ENCODE results near the gene CBFA2T3.

The CBFA2T3 gene

DNA sequence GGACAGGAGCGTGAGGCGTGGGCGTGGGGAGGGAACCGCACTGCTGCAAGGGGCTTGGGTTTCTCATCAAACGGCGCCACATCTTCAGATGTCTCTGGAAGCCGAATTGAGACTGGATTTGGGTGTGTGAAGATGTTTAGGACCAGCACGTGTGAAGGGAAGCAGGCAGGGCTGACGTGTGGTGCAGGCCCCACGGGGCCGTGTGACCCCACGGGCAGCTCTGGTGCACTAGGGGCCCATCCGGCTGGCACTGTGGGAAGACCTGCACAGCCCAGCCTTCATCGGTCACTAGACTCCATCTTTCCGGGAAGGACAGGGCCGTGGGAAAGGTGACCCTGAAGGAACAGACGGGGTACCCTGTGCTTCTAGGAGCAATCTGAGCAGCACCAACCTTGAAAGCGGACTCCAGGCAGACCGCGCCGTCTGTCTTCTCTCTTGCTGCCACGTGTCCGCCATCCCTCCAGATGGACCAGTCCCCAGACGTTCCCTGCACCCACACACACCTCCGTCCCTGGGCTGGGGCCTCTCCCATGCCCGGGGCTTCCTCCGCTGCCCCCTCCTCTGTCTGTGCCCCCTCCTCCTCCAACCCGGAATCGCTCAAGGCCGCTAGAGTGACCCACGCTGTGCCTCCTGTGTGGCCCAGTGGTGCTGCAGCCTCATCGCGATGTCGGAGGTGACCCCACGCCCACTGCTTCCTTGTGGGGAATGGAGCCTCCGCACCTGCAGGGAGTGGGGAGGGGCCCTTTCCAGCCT is 23.4 kb upstream of the CBFA2T3 start:
- no peak for DNase-seq (ENCODE audit: insufficient read length, low spot score)
- FAIRE-seq = no peak

DNA sequence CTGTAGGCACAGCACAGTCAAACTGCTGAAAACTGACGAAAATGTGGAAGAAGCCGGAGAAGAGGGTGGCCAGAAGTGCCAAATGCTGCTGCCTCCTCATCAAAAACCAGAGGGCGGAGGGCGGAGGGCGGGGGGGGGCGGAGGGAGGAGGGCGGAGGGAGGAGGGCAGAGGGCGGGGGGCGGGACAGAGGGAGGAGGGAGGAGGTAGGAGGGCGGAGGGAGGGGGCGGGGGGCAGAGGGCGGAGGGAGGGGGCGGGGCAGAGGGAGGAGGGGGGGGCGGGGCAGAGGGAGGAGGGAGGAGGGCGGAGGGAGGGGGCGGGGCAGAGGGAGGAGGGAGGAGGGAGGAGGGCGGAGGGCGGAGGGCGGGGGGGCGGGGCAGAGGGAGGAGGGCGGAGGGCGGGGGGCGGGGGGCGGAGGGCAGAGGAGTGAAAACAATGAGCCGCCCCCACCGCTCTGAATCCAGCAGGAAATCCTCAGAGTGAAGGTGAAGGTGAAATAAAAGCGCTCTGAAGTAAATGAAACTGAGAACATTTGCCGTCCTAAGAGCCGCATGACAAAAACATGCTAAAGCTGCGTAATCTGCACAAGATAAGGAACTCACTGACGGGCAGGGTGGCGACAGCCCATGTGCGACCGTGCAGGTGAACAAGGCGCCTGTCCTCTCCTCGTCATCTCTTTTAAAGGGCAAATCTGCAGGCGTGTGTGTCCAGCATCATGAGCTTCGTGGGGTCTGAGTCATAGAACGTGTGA is 22.6 kb upstream of the CBFA2T3 start:
- no peak for DNase-seq (ENCODE audit: insufficient read length, low spot score)
- no peak for FAIRE-seq

DNA sequence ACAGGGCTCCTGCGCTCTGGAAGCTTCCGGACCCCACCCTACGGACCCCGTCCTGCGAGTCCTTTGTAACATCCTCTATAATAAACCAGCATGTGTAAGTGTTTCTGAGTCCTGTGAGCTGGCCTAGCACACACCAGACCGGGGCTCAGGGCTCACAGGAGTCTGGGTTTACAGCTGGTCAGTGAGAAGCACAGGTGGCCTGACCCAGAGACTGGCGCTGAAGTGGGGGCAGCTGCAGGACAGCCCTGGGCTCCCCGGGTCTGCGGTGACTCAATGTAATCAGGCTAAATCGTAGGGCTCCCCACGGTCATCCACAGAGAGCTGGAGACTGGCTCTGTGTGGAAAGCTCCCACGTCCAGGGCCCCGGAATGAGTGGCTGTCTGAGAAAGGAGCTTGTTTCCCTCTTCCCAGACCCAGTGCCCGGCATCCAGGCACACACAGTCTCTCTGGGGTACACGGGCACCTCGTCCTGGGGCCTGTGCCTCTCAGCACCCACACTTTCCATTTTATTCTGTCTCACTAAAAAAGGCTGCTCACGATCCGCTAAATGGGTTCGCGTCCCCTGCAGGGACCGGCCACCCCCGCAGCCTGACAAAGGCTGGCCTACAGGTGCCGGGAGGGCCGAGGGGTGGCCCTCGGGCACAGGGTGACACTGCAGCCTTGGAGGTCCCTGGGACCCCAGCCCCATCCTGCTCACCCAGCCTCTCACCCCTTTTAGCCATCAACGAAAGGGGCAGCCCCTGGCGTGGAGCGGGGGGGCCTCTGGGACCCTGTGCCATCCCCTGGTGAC is 18.9 kb upstream of the CBFA2T3 start:
- DNase-seq (ENCODE audit: insufficient read length, low spot score) = no peak
- no peak for FAIRE-seq

DNA sequence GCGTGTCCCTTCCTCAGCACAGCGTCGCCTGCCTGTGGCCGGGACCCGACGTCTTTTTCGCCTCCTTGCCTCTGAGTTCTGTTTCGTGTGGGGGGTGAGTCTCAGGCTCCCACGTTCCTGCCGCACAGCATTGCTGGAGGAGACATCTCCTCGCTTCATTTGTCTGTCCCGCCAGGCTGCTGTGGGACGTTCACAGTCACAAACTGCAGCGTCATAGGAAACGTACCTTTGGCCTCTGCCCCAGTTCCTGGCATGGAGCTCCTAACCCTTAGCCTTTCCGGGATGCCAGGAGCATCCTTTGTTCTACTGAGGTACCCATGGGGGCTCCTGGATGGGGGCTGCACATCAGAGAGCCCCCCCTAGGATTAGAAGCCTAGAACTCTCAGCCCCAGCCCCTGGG is 18.2 kb upstream of the CBFA2T3 start:
- FAIRE-seq (no peak), DNase-seq (ENCODE audit: insufficient read length, low spot score) (no peak)

DNA sequence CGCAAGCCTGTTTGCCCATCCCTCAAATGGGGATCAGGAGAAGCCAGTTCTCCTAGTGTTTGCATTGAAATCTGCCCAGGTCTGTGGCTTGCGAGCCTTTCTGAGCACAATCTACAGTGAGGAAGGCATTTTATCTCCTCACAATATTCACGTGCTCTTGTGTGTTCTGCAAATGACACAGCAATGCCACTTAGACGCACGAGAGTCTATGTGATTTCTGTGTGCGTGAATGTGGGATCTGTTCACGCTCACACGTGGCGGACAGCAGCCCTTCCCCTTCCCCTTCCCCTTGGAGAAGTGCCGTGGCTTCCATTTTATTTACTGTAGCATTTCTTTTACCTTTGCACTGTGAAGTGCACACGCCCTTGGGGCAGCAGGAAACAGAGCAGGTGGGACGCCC is 17.7 kb upstream of the CBFA2T3 start:
- no peak for DNase-seq (ENCODE audit: insufficient read length, low spot score)
- FAIRE-seq = no peak

DNA sequence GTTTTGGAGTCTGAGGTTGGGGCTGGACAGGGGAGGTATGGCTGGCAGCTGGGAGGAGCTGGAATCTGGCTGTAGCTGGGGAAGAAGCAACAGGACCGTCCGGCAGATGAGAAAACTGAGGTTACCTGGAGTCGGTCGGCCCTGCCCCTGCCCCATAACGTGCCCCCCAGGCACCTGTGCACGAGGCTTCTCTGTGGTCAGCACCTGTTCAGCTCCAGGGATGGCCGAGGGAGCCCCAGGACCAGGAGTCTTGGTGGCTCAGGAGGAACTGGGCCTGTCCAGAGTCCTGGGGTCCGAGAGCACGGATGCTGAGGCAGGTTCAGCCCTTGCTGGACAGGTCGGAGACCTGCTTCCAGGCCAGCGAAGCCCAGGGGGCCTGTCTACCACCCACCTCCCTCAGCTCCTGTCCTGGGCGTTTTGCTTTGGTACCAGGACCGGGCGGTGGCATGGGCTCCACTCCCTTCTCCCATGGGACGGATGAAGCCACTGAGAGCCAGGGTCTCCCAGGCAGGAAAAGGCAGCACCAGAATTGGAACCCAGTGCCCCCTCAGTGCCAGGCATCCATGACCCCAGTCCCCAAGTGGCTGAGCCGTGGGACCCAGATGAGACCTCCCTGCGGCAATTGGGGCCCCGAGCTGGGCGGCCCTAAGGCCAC is 17.1 kb upstream of the CBFA2T3 start:
- no peak for FAIRE-seq

DNA sequence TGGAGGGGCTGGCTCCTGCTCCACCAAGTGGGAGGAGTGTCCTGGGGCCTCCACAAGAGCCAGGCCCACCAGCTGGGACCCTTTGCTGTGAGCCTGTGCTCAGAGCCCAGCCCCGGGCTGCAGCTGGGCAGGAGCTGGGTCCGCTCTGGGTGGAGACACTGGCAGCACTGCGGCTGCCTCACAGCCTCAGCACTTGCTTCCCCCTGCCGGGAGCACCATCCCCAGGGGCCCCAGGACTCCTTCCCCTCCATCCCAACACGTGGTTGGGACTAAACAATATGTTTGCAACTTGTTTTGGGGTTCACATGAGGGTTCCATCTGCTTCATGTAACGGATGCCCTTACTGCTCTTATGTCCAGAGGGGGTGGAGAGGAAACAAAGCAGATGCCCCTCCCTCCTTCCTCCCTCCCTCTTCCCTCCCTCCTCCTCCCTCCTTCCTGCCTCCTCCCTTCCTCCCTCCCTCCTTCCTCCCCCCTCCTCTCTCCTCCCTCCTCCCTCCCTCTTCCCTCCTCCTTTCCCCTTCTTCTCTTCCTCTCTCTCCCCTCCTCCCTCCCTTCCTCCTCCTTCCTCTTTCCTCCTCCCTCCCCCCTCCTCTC is 16.3 kb upstream of the CBFA2T3 start:
- DNase-seq (ENCODE audit: insufficient read length, low spot score) (no peak), FAIRE-seq (no peak)

More for the DNA sequence above, 17.1 kb upstream of the CBFA2T3 start:
- no peak for DNase-seq (ENCODE audit: insufficient read length, low spot score)

DNA sequence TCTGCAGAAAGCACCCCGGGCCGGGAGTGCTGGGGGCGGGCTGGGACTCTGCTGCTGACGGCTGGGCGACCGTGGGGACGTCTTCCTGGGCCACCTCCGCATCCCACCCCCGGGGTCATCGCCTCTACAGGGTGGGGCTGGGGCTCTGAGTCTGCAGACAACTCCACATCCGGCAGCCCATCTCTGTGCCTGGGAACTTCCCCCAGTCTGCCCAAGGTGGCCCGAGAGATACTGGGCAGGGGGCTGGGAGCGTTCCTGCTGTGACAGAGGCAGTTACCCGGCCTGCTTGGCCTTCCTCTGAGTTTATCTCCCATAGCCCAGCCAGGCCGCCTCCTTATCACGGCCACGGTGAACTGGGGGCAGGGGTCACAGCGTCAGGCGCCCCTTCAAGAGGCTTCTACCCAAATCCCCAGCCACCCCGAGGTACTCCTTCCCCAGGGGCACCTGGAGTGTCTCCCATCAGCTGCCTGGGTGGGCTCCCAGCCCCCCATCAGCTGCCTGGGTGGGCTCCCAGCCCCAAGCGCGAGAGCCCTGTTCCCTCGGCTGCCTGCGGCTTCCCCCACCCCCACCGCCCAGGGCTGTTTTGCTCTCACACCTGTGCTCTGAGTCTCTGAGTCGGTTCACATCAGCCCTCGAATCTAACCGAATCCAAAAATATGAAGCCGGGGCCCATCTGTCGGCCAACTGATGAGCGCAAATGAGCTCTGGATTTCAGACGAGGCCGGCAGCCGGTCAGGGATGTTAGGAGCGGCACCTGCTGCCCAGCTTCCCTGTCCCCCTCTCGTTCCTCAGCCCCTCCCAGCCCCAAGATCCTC is 15.6 kb upstream of the CBFA2T3 start:
- no peak for FAIRE-seq
- no peak for DNase-seq (ENCODE audit: insufficient read length, low spot score)

DNA sequence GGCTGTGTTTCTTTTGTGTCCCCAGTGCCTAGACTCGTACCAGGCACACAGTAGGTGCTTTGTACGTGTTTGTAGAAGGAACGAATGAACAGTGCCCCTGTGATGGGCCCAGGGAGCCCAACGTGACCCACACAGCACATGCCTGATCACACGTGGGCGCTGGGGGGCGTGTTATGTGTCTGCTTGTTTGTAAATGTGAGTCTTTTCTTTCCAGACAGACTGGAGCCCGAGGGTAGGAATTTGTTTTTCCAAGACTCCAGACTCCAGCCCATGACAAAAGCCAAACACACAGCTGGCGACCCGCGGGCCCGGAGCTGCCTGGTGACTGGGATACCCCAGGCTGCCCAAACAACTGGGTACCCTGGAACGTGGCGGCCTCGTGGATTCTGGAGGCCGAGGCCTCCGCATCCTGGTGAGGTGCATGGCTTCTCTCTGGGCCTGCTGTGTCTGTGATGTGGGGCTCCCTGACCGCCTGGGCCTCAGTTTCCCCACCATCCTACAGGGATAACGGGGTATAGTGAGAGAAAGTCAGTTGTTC is 14.9 kb upstream of the CBFA2T3 start:
- no peak for DNase-seq (ENCODE audit: insufficient read length, low spot score)
- no peak for FAIRE-seq

DNA sequence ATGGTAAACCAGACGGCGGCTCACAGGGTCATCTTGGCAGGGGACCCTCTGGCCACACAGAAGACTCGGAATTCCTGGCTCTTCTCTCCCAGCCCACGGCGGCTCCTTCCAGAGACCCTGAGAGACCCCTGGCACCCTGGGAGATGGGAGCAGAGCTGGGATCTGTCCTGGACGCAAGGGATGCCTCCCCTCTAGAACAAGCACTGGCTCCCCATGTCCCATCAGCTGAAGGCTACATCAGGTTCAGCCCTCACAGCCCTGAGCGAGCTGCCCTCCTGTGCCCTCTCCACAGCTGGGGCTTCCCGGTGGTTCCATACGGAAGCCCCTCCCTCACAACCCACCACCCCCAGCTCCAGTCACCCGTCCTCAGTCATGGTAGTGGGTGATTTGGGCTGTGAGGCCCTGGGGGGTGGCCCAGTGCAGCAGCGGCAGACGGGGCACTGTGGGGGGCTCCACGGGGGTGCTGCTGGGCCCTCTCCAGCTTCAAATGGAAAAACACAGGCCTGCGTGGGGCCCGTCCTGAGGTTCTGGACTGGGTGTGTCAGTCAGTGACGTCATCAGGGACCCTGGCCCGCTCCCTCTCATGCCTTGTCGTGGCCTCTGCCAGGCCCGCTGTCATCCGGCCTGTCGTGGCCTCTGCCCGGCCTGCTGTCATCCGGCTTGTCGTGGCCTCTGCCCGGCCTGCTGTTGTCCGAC is 13.0 kb upstream of the CBFA2T3 start:
- FAIRE-seq (no peak), DNase-seq (ENCODE audit: insufficient read length, low spot score) (no peak)

DNA sequence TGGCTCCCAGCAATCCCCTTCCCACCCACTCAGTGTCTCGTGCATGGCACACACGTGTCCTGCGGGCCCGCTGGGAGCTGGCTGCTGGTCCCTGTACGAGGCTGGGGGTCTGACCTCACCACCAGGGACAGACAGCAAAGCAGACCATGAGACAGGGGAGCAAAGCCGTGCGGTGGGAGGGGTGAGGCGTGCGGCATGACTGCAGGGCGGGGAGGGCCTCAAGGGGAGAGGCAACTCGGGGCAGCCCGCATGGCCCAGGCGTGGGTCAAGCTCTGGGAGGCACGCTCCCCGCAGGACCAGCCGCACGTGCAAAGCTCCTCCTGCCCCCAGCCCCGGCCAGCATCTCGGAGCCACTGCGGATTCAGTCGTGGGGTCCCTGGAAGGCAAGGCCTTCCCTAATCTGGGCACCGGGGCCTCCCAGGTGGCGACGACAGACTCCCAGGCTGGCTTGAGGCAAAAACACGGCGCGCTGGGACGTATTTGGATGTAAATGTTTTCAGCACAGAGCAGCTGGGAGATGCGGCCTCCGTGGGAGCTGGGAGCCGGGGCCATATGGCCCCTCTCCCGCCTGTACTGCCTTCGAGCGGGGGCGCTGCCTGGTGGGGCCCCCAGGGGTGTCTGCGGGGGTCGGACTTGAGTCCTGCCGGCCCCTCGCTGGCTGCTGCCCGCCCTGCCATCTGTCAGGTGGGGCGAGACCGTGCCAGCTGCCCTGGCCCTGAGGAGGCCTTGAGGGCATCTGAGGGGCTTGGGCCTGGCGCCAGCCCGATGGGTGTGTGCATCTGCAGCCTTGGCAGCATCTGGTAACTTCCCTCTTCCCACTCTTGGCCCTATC is 12.2 kb upstream of the CBFA2T3 start:
- no peak for DNase-seq (ENCODE audit: insufficient read length, low spot score)

DNA sequence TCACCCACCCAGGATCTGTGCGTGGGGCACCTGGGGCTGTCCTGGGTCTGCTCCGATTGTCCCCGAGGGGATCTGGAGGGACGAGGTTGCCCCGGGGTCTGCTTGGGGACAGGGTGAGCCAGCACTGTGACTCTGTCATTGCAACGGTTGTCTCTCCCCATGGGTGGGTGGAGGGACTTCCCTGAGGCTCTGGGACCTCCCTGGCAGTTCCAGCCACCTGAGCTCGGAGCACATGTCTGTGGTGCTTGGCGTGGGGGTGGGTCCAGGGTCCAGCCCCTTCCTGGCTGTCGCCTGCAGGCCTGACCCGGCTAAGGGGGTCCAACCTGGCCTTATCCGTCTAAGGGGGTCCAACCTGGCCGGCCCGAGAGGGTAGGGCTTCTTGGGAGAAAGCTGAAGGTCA is 8.5 kb upstream of the CBFA2T3 start:
- FAIRE-seq (no peak), DNase-seq (ENCODE audit: insufficient read length, low spot score) (no peak)

More for the DNA sequence above, 12.2 kb upstream of the CBFA2T3 start:
- FAIRE-seq = no peak

DNA sequence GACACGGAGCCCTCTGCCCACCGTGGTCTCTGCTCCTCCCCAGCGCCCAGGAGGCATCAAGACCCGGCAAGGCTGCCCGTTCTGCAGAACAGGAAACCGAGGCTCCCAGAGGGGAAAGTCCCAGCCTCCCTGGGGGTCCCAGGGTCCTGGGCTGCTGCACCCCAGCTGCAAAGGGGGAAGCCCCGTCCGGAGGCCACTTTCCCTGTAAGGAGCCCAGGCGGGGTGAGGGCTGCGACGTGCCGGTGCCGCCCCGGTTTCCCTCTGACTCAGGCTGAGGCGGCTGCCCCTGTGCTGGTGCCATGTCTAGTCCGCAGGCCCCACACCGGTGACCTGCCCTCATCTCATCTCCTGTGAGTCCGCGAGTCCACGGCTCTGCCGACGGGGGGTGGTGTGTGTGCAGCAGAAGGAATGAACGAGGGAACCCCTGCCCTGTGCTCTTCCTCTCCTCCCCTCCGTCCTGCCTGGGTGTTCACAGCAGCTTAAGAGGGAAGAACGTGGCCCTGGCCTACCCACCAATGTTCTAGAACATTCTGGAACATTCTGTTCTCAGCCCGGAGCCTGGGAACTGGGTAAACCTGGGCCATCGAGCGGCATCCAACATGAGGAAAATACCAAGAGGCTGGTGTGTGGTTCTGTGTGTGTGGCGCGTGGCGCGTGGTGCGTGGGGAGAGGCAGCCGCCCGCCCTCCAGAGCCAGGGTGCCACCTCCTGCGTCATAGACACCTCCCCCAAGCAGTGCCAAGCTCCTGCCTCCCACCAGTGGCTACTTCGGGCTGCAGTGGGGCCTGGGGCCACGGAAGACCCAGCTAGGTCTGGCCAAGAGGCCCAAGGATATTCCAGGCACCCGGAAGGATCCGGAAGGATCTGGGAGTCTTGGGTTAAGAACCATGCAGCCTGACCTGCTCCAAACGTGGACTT is 7.0 kb upstream of the CBFA2T3 start:
- FAIRE-seq (no peak), DNase-seq (ENCODE audit: insufficient read length, low spot score) (no peak)

DNA sequence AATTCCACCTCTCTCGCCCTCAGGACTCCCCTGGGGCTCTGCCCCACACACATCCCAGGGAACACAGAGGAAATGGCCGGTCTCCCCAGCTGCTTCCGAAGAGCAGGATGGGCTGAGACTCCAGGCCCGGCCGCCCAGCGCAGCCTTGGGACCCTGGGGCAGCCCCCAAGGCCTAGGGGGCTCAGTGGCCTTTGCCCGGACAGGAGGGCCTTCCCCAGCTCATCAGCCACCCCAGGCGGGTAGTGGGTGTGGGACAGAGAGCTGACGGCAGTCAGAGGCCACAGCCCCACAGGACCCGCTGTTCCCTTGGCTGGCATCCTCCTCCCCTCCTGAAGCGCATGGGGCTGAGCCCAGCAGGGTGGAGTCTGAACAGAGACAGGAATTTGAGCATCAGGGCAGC is 6.2 kb upstream of the CBFA2T3 start:
- no peak for FAIRE-seq
- no peak for DNase-seq (ENCODE audit: insufficient read length, low spot score)

DNA sequence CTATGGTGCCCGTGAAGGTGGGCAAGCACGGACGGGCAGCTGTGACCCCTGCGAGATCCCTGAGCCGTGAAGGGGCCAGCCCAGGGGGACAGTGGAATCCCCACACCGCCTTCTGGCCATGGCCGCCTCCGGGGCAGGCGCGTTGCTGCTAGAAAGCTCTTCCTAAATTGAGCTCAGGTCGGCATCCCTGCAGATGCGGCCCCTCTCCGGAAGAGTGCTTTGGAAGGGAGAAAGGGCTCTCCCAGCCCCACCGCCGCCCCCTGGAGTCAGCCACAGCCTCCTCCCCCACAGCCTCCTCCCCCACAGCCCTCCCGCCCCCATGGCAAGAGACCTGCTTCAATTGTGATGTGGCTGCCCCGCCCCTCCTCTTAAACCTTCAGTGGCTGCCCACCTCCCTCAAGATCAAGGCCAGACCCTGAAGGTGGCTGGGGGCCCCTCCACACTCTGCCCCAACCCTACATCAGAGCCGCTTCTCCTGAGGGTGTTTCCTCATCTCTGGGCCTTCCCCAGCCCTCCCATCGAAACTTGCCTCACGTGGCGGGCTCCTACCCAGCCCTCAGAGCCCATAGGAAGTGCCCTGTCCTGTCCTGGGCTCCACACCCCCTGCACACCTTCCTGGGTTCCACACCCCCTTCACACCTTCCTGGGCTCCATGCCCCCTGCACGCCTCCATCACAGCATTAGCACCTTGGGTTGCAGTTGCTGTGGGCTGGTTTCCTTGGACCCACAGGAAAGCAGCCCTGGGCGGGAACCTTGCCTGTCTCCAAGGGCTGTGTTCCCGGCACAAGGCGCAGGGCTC is 5.5 kb upstream of the CBFA2T3 start:
- DNase-seq (ENCODE audit: insufficient read length, low spot score) (no peak), FAIRE-seq (no peak)

DNA sequence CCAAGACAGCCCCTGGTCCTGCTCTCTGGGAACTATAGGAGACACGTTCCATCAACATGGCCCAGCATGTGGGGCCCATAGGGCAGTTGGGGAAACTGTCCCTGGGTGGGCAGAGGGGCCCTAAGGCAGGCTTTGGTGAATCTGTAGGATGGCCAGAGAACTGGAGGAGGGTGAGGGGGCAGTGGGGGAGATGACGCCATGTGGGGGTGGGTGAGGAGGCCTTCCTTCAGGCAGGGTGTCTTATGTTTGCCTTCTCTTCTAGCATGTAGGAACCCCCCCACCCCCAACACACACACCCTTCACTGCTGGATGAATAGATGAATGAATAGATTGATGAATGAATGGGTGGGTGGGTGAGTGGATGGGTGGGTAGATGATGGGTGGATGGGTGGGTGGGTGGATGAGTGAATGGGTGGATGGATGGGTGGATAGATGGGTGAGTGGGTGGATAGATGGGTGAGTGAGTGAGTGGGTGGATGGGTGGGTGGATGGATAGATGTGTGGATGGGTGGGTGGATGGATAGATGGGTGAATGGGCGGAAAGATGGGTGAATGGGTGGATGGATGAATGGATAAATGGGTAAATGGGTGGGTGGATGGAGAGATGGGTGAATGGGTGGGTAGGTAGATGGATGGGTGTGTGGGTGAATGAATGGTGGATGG is 2.5 kb upstream of the CBFA2T3 start:
- no peak for FAIRE-seq
- no peak for DNase-seq (ENCODE audit: insufficient read length, low spot score)

Measured in HTR-8/SVneo (cell line).